GM18508 (cell line): Measurements from ENCODE around the gene SLC16A3.

ENCODE experiments used
- ATAC-seq: cut with Tn5 transposase; IDR thresholded peaks from one replicate; pipeline ENCODE4 v1.9.1; 2021; ENCODE audit warnings: moderate number of reproducible peaks; ENCODE audit not compliant: insufficient read depth, unreplicated experiment

The SLC16A3 gene

GRCh38 chr17:82235056-82235774 lies 6.4 kb downstream of the SLC16A3 start:
- no peak for ATAC-seq

GRCh38 chr17:82235775-82236141 lies 6.9 kb downstream of the SLC16A3 start:
- ATAC-seq, result no peak

DNA sequence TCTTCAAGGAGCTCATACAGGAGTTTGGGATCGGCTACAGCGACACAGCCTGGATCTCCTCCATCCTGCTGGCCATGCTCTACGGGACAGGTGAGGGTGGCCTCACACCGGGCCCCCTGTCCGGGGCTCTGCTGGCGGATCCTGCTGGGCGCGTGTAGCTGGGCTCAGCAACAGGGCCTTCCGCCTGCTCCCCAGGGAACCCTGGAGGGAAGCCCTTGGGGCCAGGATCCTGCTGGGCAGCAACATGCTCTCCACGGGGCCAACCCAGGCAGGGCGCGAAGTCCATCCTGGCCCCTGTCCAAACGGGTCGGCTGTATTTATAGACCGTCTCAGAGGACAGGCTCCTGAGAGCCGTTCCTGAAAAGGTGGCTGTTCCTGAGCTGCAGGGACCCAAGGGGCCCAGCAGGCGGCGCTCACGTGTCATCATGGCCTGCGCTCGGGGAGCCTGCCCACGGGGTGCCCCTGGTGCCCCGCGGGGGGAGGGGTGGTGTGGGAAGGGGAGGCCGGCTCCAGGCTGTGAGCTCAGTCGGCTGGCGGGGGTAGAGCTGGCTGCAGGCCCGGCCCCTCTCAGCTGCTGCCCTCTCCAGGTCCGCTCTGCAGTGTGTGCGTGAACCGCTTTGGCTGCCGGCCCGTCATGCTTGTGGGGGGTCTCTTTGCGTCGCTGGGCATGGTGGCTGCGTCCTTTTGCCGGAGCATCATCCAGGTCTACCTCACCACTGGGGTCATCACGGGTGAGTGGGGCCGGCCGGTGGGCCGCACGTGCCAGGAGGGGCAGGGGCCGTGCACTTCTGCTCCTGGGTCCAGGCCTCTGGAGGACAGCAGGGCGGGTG lies 7.5 kb downstream of the SLC16A3 start:
- no peak for ATAC-seq

- ATAC-seq, result no peak
Observed at GRCh38 chr17:82237083-82237745, 8.4 kb downstream of the SLC16A3 start.

DNA sequence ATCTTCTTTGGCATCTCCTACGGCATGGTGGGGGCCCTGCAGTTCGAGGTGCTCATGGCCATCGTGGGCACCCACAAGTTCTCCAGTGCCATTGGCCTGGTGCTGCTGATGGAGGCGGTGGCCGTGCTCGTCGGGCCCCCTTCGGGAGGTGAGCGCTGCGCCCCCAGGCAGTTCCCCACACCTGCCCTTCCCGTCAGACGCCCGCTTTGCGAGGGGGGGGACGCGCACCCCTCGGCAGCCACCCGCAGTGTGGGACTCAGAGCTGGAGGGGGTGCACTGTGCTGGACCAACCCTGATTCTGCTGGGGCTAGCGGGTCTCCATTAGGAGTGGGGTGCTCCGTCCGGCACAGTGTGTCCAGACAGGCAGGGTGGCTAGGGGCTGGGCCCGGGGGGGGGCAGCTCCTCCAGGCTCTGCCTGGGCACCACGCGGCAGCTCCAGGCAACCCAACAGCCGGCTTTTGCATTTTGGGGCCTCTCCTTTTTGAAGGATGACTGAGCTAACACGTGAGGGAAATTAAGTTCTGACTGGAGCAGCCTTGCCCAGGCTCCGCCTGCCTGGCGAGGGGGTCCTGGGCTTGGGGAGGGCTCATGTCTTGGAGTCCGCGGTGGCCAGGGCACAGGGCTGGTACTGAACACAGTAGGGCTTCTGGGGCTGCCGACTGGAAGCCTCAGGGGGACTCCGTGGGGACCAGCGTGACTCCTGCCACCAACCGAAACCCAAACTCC lies 9.1 kb downstream of the SLC16A3 start:
- ATAC-seq, result no peak

DNA sequence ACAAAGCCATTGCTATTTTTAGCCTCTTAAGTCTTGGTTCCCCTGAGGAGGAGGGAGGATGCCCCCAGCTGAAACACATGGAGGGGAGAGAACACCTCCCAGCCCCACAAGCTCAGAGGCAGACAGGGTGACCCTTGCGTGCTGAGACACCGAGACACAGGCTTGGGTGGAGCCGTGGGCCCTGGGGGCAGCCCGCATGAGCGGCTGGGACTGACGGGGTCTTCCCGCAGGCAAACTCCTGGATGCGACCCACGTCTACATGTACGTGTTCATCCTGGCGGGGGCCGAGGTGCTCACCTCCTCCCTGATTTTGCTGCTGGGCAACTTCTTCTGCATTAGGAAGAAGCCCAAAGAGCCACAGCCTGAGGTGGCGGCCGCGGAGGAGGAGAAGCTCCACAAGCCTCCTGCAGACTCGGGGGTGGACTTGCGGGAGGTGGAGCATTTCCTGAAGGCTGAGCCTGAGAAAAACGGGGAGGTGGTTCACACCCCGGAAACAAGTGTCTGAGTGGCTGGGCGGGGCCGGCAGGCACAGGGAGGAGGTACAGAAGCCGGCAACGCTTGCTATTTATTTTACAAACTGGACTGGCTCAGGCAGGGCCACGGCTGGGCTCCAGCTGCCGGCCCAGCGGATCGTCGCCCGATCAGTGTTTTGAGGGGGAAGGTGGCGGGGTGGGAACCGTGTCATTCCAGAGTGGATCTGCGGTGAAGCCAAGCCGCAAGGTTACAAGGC lies 9.8 kb downstream of the SLC16A3 start:
- ATAC-seq, result no peak

DNA sequence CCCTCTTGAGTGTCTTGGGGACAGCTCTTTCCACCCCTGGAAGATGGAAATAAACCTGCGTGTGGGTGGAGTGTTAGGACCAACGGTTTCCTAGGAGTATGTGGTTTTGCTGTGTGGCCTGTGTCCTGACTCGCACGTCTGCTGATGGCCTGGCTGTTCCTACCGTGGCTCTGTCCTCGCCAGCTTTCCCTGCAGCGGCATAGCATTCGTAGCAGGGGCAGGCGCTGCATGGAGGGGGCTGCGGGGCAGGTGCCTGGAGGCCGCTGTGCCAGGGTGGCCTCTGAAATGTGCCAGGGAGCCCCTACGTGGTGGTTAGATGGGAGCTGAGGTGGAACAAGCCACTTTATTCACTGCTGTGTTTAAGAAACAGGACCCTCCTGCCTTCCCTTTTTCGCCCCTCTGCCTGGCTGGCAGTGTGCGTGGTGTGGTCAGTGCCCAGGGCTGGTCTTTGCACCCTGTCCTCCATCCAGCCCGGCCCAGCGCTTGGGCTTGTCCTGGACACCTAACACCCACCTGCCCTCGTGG lies 10.6 kb downstream of the SLC16A3 start:
- ATAC-seq, result no peak

GRCh38 chr17:82239926-82240505 lies 11.2 kb downstream of the SLC16A3 start:
- ATAC-seq, result no peak

- ATAC-seq, result no peak
Observed at GRCh38 chr17:82240506-82241182, 11.8 kb downstream of the SLC16A3 start.

DNA sequence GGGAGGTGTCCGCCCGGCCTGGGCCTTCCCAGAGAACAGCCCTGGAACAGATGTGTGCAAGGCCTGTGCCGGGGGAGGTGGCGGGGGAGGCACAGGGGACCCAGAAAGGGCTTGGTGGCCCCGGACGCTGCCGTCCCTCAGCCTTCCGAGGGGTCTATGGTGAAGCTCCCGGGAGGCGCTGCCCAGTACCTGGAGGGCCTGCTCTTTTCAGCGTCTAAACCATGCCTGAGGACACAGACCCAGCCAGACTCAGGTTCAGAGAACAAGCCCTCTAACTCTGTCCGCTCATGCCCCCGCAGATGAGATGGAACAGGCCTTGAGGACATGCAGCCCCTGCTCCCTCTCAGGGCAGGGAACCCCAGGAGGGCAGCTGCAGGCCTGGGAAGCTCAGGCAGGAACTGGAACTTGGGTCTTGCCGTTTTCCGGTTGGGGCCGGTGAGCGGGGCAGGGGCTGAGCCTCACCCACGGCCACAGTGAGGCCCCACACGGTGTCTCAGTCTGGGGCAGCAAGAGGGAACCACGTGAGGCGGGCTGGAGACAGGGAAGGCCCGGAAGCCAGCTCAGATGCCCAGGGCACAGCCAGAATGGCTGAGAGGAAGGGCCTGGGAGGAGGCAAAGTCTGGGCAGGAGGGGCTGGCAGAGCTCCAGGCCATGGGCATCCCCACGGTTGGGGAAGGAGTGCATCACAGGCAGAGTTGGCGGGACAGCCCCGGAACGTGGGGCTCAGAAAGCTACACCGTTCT lies 12.5 kb downstream of the SLC16A3 start:
- no peak for ATAC-seq

- ATAC-seq, result no peak
Observed at GRCh38 chr17:82241926-82242697, 13.3 kb downstream of the SLC16A3 start.

DNA sequence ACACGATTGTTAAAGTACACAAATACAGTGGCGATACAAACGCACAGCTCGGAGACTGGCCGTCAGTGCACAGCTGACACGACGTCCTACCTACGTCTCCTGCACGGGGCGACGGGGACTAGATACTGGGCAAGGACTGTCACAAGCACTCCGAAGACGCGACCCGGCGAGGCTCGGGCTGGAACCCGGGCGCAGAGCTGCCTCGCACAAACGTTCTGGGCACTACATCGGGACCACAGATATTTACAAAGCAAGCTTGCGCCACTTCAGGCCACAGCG lies 13.8 kb downstream of the SLC16A3 start:
- no peak for ATAC-seq

DNA sequence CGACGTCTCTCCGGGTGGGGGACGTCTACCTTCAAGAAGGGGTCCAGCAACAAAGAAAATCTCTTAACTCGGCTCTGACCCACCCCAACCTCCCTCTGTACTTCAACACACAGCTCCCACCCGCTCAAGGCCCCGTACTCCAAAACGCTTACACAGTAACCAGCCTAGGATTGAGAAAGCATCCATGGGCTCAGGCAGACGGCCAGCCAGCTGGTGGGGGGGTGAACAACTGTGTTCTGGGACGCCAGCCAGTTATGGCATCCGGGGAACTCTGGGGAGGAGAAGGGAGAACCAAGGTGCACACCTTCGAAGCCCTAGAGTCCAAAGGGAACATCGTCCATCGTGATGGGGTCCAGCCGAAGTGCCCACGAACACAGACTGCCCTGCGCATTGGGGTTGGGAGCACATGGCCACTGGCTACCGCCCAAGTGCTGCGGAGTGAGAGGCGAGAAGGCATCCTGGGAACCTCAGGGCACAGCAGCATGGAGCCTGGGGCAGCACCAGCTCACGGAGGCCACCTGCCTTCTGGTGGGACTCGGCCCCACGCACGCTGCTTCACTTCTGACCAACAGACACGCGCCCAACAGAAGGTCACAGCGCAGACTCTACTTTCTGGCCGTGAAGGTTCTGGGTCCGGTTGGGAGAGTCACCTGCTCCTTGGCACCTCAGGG lies 14.3 kb downstream of the SLC16A3 start:
- ATAC-seq, result no peak

- ATAC-seq, result no peak
Observed at GRCh38 chr17:82243648-82244412, 15.0 kb downstream of the SLC16A3 start.

- no peak for ATAC-seq
Observed at GRCh38 chr17:82244413-82245133, 15.7 kb downstream of the SLC16A3 start.
